HEK293T (cell line): ENCODE measurements around the gene UBXN2A.

Experiments used
- ARNT ChIP-seq: fragments of 450-650 bp; IDR thresholded peaks from 2 replicates; pipeline ENCODE4 v1.6.1; 2017; ENCODE audit warnings: mild to moderate bottlenecking
- BHLHE40 ChIP-seq: fragments of 450-650 bp; IDR thresholded peaks from 2 replicates; pipeline ENCODE4 v1.6.1; 2016; ENCODE audit warnings: mild to moderate bottlenecking, moderate library complexity, borderline replicate concordance
- CTBP1 ChIP-seq: fragments of 450-650 bp; IDR thresholded peaks from 2 replicates; pipeline ENCODE4 v1.6.1; 2016; ENCODE audit warnings: borderline replicate concordance
- ELF4 ChIP-seq: fragments of 450-650 bp; IDR thresholded peaks from 2 replicates; pipeline ENCODE4 v1.6.1; 2017; ENCODE audit warnings: antibody characterized with exemption
- FOXA1 ChIP-seq: fragments of 450-650 bp; IDR thresholded peaks from 2 replicates; pipeline ENCODE4 v1.6.1; 2016; ENCODE audit warnings: mild to moderate bottlenecking
- FOXK2 ChIP-seq: fragments of 450-650 bp; IDR thresholded peaks from 2 replicates; pipeline ENCODE4 v1.6.1; 2016; ENCODE audit warnings: mild to moderate bottlenecking
- L3MBTL2 ChIP-seq: fragments of 450-650 bp; conservative IDR thresholded peaks from 2 replicates; pipeline ENCODE4 v1.6.1; 2016; ENCODE audit warnings: mild to moderate bottlenecking
- LEF1 ChIP-seq: fragments of 450-650 bp; IDR thresholded peaks from 2 replicates; pipeline ENCODE4 v1.6.1; 2017; ENCODE audit warnings: mild to moderate bottlenecking, borderline replicate concordance
- NFRKB ChIP-seq: fragments of 450-650 bp; IDR thresholded peaks from 2 replicates; pipeline ENCODE4 v1.6.1; 2016; ENCODE audit warnings: mild to moderate bottlenecking, moderate library complexity
- PKNOX1 ChIP-seq: fragments of 450-650 bp; IDR thresholded peaks from 2 replicates; pipeline ENCODE4 v1.6.1; 2016
- SP1 ChIP-seq: fragments of 450-650 bp; IDR thresholded peaks from 2 replicates; pipeline ENCODE4 v1.6.1; 2017
- SUZ12 ChIP-seq: fragments of 450-650 bp; IDR thresholded peaks from 2 replicates; pipeline ENCODE4 v1.6.1; 2016; ENCODE audit warnings: mild to moderate bottlenecking
- TARDBP ChIP-seq: fragments of 450-650 bp; IDR thresholded peaks from 2 replicates; pipeline ENCODE4 v1.6.1; 2016
- ZNF384 ChIP-seq: fragments of 450-650 bp; IDR thresholded peaks from 2 replicates; pipeline ENCODE4 v1.6.1; 2016

- TF ChIP-seq FOXK2, result no peak
- no peak for TF ChIP-seq ZNF384
- no peak for TF ChIP-seq ARNT
- TF ChIP-seq BHLHE40, result no peak
- no peak for TF ChIP-seq FOXA1
- TF ChIP-seq CTBP1, result no peak
- no peak for TF ChIP-seq SUZ12
- TF ChIP-seq PKNOX1, result peak; percentile 42; the same call in 1 of the 2 replicates
- no peak for TF ChIP-seq TARDBP
- TF ChIP-seq SP1, result no peak
- TF ChIP-seq ELF4, result no peak
- no peak for TF ChIP-seq LEF1
- no peak for TF ChIP-seq NFRKB
- no peak for TF ChIP-seq L3MBTL2
Measured at GRCh38 chr2:23904215-23904614, 36.0 kb upstream of the UBXN2A start.
